Skeletal muscle satellite cell (primary cell): ENCODE measurements around the gene RARB.

Source experiments
- H3K27me3 ChIP-seq: 2 replicates; pipeline ENCODE4 v1.7.0; 2013; ENCODE audit warnings: low read length; ENCODE audit not compliant: control insufficient read depth, insufficient read depth
- H3K36me3 ChIP-seq: 2 replicates; pipeline ENCODE4 v1.7.0; 2013; ENCODE audit warnings: mild to moderate bottlenecking, control low read depth, low read length; ENCODE audit not compliant: insufficient read depth
- H3K4me1 ChIP-seq: 2 replicates; pipeline ENCODE4 v1.7.0; 2013; ENCODE audit warnings: low read length; ENCODE audit not compliant: control insufficient read depth, insufficient read depth
- H3K4me2 ChIP-seq: 2 replicates; pipeline ENCODE4 v1.7.0; 2013; ENCODE audit warnings: mild to moderate bottlenecking, low read length
- H3K4me3 ChIP-seq: 2 replicates; pipeline ENCODE4 v1.7.0; 2013; ENCODE audit warnings: low read length
- H3K9ac ChIP-seq: 2 replicates; pipeline ENCODE4 v1.7.0; 2013; ENCODE audit warnings: mild to moderate bottlenecking, low read depth, low read length, moderate library complexity
- H3K9me3 ChIP-seq: replicated peaks from 2 replicates; pipeline ENCODE4 v1.7.0; 2013; ENCODE audit warnings: mild to moderate bottlenecking, control low read depth, low read length

Gene RARB

DNA sequence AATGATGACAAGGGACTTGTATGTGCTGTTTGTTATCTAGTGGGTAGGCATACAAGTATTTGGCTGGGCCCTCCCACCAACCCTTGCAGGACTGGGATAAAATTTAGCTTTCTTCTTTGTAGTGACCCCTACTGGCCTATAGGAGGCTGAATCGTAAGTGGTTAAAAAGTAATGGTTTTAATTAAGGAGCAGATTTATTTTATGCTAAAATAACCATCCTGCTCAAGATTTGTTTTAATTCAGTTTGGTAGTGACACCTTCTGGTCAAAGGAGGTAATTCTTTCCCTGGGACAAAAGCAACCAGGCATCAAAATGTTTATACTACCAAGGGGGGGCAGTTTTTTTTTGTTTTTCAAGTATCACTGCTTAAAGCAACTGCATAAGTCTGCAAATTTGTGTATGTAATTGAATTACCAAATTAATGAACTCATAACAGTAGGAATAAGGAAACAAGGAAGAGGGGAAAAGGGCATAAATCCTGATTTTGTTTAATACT, 166.0 kb downstream of the RARB start:
- peaks cover 15% of the 10 kb centered on the region for H3K4me1 ChIP-seq
- H3K36me3 ChIP-seq = peaks cover 18% of the 10 kb centered on the region
- no peak overlapping the region for H3K9ac ChIP-seq
- no peaks in the 10 kb centered on the region for H3K27me3 ChIP-seq
- H3K4me2 ChIP-seq = no peak overlapping the region
- no peak overlapping the region for H3K4me3 ChIP-seq
- H3K9me3 ChIP-seq = no peaks in the 10 kb centered on the region

DNA sequence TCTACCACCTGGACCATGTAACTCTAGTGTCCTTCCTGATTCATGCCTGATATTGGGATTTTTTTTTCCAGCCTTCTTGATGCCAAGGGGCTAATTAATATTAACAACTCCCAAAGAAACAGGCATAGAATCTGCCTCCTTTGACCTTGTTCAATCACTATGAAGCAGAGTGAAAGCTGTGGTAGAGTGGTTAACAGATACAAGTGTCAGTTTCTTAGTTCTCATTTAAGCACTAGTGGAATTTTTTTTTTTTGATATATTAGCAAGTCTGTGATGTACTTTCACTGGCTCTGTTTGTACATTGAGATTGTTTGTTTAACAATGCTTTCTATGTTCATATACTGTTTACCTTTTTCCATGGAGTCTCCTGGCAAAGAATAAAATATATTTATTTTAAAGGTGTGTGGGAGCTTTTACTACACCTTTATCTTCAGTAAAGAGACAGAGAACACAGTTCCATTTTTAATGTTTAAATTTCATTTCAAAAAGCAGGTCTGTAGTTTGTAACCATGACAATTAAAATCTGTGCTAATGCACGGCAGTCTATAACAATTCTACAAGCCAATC, 169.6 kb downstream of the RARB start:
- H3K9ac ChIP-seq = no peak overlapping the region
- no peak overlapping the region for H3K4me3 ChIP-seq
- H3K36me3 ChIP-seq = peaks cover 31% of the 10 kb centered on the region

DNA sequence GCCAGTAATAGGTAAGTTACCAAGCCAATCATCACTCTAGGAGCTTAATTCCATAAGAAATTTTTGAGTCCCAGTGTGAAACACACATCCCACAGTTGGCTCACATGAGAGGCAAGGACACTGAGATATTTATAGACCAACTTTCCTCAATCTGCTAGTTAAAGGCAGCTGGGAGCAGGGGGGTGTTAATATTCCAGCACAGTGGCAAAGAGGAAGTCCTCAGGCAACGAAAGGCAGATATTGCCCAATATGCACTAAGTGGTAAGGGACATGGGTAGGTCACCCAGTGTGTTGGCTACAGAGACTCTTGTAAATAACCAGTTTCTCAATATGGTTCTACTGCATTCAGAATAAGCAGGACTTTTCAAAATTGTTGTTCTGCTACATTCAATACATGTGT, 175.6 kb downstream of the RARB start:
- peaks cover 13% of the 10 kb centered on the region for H3K4me1 ChIP-seq
- no peak overlapping the region for H3K9ac ChIP-seq
- peaks cover 51% of the 10 kb centered on the region for H3K36me3 ChIP-seq
- no peak overlapping the region for H3K4me2 ChIP-seq
- H3K27me3 ChIP-seq = no peaks in the 10 kb centered on the region
- H3K4me3 ChIP-seq = no peak overlapping the region
- H3K9me3 ChIP-seq = no peaks in the 10 kb centered on the region

More for the DNA sequence above, 169.6 kb downstream of the RARB start:
- H3K4me1 ChIP-seq = peaks cover 9% of the 10 kb centered on the region
- H3K27me3 ChIP-seq = no peaks in the 10 kb centered on the region
- H3K9me3 ChIP-seq = no peaks in the 10 kb centered on the region
- no peak overlapping the region for H3K4me2 ChIP-seq

DNA sequence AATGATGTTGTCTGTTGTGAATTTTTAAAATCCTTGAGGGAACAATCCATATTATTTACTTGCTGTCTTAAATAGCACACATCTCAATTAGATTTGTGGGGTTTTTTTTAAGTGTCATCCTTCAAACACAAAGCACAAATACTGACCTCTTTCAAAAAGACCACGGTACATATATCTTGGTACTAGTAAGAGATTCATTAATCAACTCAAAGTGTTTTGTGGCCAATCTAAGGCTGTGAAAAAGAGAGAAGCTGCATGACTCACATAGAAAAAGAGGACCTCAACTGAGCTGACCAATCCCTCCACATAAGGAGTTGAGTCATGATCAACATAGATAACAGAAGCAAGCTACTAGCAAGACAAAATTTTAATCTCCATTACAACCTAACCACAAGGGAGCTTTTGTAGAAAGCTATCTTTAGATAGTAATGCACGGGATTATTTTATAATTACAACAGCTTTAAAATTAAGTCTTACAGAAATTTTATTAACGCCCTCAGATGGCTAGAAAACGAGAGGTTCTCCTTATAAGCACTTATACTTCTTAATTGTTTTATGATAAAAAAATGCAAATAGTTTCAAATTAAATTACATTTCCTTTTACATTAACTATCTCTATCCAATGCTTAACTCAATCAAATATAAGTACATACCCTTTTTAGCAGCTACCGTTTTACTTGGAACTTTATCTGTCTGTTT, 176.2 kb downstream of the RARB start:
- Histone ChIP-seq H3K4me1 (peaks cover 13% of the 10 kb centered on the region), H3K27me3 (no peaks in the 10 kb centered on the region), H3K36me3 (peaks cover 51% of the 10 kb centered on the region), H3K9ac (no peak overlapping the region), H3K9me3 (no peaks in the 10 kb centered on the region), H3K4me2 (no peak overlapping the region), H3K4me3 (no peak overlapping the region)

DNA sequence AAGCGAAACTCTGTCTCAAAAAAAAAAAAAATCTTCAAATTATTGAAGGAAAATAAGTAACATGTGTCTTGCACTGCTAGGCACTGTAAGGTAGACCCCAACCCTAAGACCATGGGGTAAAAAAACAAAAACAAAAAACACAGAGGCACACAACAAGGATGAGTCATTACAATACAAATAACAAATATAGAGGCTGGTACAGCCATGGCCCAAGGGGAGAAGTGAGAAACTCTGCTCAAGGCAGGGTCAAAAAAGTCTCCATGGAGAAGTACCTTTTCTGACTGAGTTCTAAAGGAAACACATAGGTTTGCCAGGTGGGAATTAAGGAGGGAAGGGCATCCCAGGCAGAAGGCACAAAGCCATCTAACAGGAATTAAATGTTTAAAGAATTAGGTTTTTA, 182.1 kb downstream of the RARB start:
- H3K4me2 ChIP-seq = no peak overlapping the region
- H3K9ac ChIP-seq = no peak overlapping the region
- no peaks in the 10 kb centered on the region for H3K4me1 ChIP-seq
- no peaks in the 10 kb centered on the region for H3K27me3 ChIP-seq
- H3K4me3 ChIP-seq = no peak overlapping the region
- peaks cover 65% of the 10 kb centered on the region for H3K36me3 ChIP-seq
- H3K9me3 ChIP-seq = no peaks in the 10 kb centered on the region

DNA sequence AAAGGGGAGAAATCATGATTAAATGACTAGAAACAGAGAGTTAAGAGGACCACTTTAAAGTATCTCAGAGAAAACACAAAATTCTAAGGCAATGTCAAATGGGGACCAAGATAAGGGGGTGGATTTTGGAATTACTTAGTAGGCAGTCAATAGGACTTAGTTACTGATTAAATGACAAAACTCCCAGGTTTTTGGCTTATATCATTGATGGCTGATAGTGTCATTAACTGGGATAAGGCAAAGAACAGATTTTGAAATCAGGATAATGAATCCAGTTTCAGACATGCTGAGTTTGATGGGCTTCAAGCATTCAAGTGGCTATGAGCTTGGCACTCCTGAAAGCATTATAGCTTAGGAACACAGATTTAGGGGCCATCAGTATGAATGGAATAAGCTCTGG, 182.7 kb downstream of the RARB start:
- Histone ChIP-seq H3K4me2 (no peak overlapping the region), H3K36me3 (peaks cover 68% of the 10 kb centered on the region), H3K27me3 (no peaks in the 10 kb centered on the region)

DNA sequence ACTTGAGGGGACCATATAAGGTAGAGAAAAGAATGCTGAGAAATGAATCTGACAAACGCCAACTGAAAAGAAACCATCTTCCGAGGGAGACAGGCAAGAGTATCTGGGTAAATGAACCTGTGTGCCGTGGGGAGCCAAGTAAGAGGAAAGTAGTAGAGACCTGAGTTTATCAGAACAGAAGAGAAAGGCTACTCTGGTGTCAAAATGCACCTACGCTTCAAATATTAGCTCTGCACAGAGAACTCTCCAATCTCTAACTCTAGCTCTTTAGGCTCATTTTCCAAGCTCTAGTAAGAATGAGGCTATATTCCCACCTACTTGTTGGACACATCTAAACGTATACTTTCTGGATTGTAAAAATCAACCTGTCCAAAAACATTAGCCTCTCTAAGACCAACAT, 183.1 kb downstream of the RARB start:
- Histone ChIP-seq H3K4me2 (no peak overlapping the region), H3K9me3 (no peaks in the 10 kb centered on the region), H3K27me3 (no peaks in the 10 kb centered on the region), H3K4me1 (no peaks in the 10 kb centered on the region), H3K36me3 (peaks cover 66% of the 10 kb centered on the region), H3K9ac (no peak overlapping the region), H3K4me3 (no peak overlapping the region)

More for the DNA sequence above, 182.7 kb downstream of the RARB start:
- Histone ChIP-seq H3K9me3 (no peaks in the 10 kb centered on the region), H3K9ac (no peak overlapping the region), H3K4me1 (no peaks in the 10 kb centered on the region), H3K4me3 (no peak overlapping the region)

DNA sequence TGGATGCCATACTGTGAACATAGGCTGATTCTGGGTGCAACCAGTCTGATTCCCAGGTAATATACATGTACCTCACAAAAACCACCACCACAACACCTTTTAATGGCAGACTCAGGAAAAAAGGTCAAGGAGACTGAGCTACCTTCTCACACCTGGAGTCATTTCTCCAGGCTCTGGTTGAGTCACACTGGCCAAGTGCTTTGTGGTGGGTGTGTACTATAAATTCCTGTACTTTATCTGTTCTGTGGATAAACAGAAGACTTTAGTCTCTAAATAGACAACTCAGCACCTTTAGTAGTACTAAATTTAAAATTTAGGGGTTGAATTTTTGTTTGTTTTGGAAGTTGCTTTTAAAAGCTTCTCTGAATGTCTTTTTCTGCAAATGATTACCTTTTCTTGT, 190.0 kb downstream of the RARB start:
- Histone ChIP-seq H3K36me3 (peaks cover 40% of the 10 kb centered on the region), H3K4me3 (no peak overlapping the region), H3K9me3 (no peaks in the 10 kb centered on the region), H3K4me2 (no peak overlapping the region), H3K4me1 (no peaks in the 10 kb centered on the region), H3K9ac (no peak overlapping the region), H3K27me3 (no peaks in the 10 kb centered on the region)

DNA sequence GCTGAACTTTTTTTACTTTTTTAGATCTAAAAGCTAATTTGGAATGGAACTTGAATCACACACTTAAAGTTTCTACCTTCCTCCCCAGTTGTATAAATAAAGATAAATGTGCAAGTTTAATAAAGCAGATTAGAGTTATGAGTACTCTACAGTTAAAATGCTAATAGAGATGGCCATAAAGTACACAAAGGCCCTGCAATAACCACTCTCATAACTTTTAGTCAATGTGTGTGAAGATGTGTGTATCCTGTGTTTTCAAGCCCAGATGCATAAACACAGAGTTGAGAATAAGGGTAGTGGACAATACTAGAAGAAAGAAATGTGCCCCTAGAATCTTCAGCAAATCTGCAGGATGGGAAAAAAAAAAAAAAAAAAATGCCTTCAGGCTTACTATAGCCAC, 191.3 kb downstream of the RARB start:
- Histone ChIP-seq H3K9me3 (no peaks in the 10 kb centered on the region), H3K27me3 (no peaks in the 10 kb centered on the region), H3K4me2 (no peak overlapping the region), H3K9ac (no peak overlapping the region), H3K4me3 (no peak overlapping the region), H3K36me3 (peaks cover 47% of the 10 kb centered on the region), H3K4me1 (no peaks in the 10 kb centered on the region)

DNA sequence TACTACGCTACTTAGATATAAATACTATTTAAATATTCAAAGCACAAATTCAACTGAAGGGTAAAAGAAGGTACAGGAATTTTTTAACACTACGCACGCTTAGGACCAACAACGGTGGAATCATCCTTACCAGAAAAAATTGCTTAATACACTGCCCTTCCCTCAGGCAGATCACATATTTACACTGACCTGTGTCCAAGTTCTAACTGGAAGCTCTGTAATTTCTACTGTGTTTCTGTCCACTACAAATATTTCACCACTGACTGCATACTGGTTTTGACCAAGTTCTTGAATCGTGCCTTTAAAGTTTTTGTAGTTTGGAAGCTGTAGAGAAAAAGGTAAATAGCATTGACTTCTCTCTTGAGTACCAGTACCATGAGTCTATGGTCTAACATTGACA, 192.4 kb downstream of the RARB start:
- Histone ChIP-seq H3K36me3 (peaks cover 52% of the 10 kb centered on the region), H3K27me3 (no peaks in the 10 kb centered on the region), H3K4me1 (no peaks in the 10 kb centered on the region), H3K4me3 (no peak overlapping the region), H3K9me3 (no peaks in the 10 kb centered on the region), H3K9ac (no peak overlapping the region), H3K4me2 (no peak overlapping the region)

DNA sequence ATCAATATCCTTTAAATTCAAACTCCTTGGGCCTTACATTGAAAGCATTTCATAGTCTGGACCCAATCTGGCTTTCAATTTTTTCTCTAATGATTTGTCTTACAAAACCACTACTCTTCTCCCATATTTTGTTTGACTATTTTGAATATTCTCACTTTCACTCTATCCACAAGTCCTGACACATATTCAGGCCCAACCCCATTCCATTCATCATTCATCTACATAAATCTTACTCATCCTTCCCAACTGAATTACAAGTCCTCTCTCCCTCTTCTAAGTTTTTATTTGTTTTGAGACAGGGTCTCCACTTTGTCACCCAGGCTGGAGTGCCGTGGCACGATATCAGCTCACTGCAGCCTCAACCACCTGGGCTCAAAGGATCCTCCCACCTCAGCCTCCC, 193.0 kb downstream of the RARB start:
- no peaks in the 10 kb centered on the region for H3K27me3 ChIP-seq
- no peak overlapping the region for H3K4me2 ChIP-seq
- H3K4me3 ChIP-seq = no peak overlapping the region
- H3K9me3 ChIP-seq = no peaks in the 10 kb centered on the region
- H3K36me3 ChIP-seq = peaks cover 57% of the 10 kb centered on the region
- no peak overlapping the region for H3K9ac ChIP-seq
- H3K4me1 ChIP-seq = no peaks in the 10 kb centered on the region

DNA sequence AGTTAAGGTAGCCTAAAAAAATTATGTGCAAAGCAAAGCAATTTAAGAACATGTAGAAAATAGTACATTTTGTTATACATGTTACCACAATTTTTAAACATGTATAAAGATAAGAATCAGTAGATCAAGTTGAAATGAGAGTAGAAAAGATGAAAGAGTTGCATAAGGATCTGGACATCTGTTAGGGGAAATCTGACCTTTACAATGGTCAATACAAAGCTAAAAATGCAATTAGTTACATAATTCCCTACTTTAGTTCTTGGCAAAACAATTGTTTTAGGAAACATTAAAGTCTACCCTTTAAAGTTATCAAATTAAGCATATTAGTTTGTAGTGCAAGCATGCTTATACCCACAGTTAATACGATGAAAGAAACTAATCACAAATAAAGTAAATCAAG, 203.9 kb downstream of the RARB start:
- Histone ChIP-seq H3K9me3 (no peaks in the 10 kb centered on the region), H3K4me3 (no peak overlapping the region), H3K9ac (no peak overlapping the region), H3K4me2 (no peak overlapping the region), H3K27me3 (no peaks in the 10 kb centered on the region), H3K4me1 (peaks cover 3% of the 10 kb centered on the region), H3K36me3 (peaks cover 50% of the 10 kb centered on the region)
